Immature natural killer cell (primary cell): ENCODE measurements around the gene NKX2-1. TPM values are rescaled to one million over a fixed set of nuclear protein-coding genes. Genes with fewer than 3 reads are reported as not detected.
A peak's percentile ranks its signal among the peaks of the same experiment; 100 is the strongest.

Source experiments
- DNase-seq, 3 donors: peaks; one replicate each; pipeline ENCODE4 v3.0.0; 2022; ENCODE audit warnings: mixed read lengths in 1 of 3
- H3K27ac Mint-ChIP-seq, 6 donors: one replicate each; pipeline ENCODE4 v1.8.0; 2020; ENCODE audit warnings: mixed read lengths in 6 of 6, mild to moderate bottlenecking in 5 of 6, inconsistent platforms in 4 of 6, moderate library complexity in 3 of 6
- H3K27me3 Mint-ChIP-seq, 3 donors: one replicate each; pipeline ENCODE4 v1.8.0; 2020 to 2021; ENCODE audit warnings: low read depth in 3 of 3, mild to moderate bottlenecking in 3 of 3, mixed read lengths in 3 of 3, moderate library complexity in 3 of 3, inconsistent platforms in 1 of 3
- H3K36me3 Mint-ChIP-seq, 3 donors: one replicate each; pipeline ENCODE4 v1.8.0; 2020; ENCODE audit warnings: mixed read lengths in 3 of 3, inconsistent platforms in 2 of 3, mild to moderate bottlenecking in 2 of 3
- H3K4me1 Mint-ChIP-seq, 2 donors: one replicate each; pipeline ENCODE4 v1.8.0; 2020; ENCODE audit warnings: inconsistent platforms in 2 of 2, mild to moderate bottlenecking in 2 of 2, mixed read lengths in 2 of 2, moderate library complexity in 1 of 2
- H3K4me3 Mint-ChIP-seq, 5 donors: one replicate each; pipeline ENCODE4 v1.8.0; 2020; ENCODE audit warnings: mild to moderate bottlenecking in 5 of 5, mixed read lengths in 5 of 5, inconsistent platforms in 3 of 5, moderate library complexity in 3 of 5
- H3K9me3 Mint-ChIP-seq, 6 donors: one replicate each; pipeline ENCODE4 v1.8.0; 2020; ENCODE audit warnings: mild to moderate bottlenecking in 6 of 6, mixed read lengths in 6 of 6, inconsistent platforms in 4 of 6, moderate library complexity in 3 of 6
- polyA plus RNA-seq, 3 donors: library from polyadenylated mRNA; unstranded; fragments of 300-500 nt; fragmentation: Illumina TruSeq; gene quantifications; one replicate each; pipeline ENCODE4 v1.2.3, GENCODE V29; 2021

NKX2-1 gene
- polyA plus RNA-seq, 3 donors from 2014 or later, result not detected

GRCh38 chr14:36506732-36507614 lies 13.1 kb downstream of the NKX2-1 start:
- Mint-ChIP-seq H3K27ac (no peak overlapping the region), H3K27me3 (peaks cover 38 to 50% (median 46%) of the 10 kb centered on the region in 3 donors), H3K4me1 (peaks cover 0 to 5% of the 10 kb centered on the region in 2 donors), H3K4me3 (peak overlapping the region in 1 of 5 donors; percentile 36), H3K9me3 (peaks cover 12 to 72% (median 27%) of the 10 kb centered on the region in 6 donors), H3K36me3 (peaks cover 0 to 20% (median 13%) of the 10 kb centered on the region in 3 donors)
- no peak for DNase-seq

GRCh38 chr14:36505892-36506731 lies 13.9 kb downstream of the NKX2-1 start:
- peaks cover 38 to 50% (median 44%) of the 10 kb centered on the region in 3 donors for H3K27me3 Mint-ChIP-seq
- H3K36me3 Mint-ChIP-seq, result peaks cover 0 to 20% (median 13%) of the 10 kb centered on the region in 3 donors
- peaks cover 12 to 71% (median 27%) of the 10 kb centered on the region in 6 donors for H3K9me3 Mint-ChIP-seq
- H3K4me3 Mint-ChIP-seq, result peak overlapping the region in 1 of 5 donors; percentile 36
- no peak overlapping the region for H3K27ac Mint-ChIP-seq
- no peak for DNase-seq
- H3K4me1 Mint-ChIP-seq, result peaks cover 0 to 5% of the 10 kb centered on the region in 2 donors

- Mint-ChIP-seq H3K27ac (no peak overlapping the region), H3K9me3 (peaks cover 12 to 67% (median 28%) of the 10 kb centered on the region in 6 donors), H3K27me3 (peaks cover 32 to 48% (median 42%) of the 10 kb centered on the region in 3 donors), H3K36me3 (peaks cover 0 to 20% (median 13%) of the 10 kb centered on the region in 3 donors), H3K4me1 (peaks cover 0 to 5% of the 10 kb centered on the region in 2 donors), H3K4me3 (no peak overlapping the region)
- no peak for DNase-seq
Measured at GRCh38 chr14:36505181-36505815, 14.7 kb downstream of the NKX2-1 start.

- no peak overlapping the region for H3K27ac Mint-ChIP-seq
- peaks cover 0 to 20% (median 13%) of the 10 kb centered on the region in 3 donors for H3K36me3 Mint-ChIP-seq
- no peak for DNase-seq
- H3K9me3 Mint-ChIP-seq, result peaks cover 12 to 67% (median 26%) of the 10 kb centered on the region in 6 donors
- H3K4me1 Mint-ChIP-seq, result peaks cover 0 to 5% of the 10 kb centered on the region in 2 donors
- no peak overlapping the region for H3K4me3 Mint-ChIP-seq
- H3K27me3 Mint-ChIP-seq, result peaks cover 28 to 45% (median 38%) of the 10 kb centered on the region in 3 donors
Measured at GRCh38 chr14:36504771-36505175, 15.3 kb downstream of the NKX2-1 start.

GRCh38 chr14:36503771-36504741 lies 16.0 kb downstream of the NKX2-1 start:
- Mint-ChIP-seq H3K4me3 (peak overlapping the region in 1 of 5 donors; percentile 60), H3K4me1 (peaks cover 0 to 5% of the 10 kb centered on the region in 2 donors), H3K9me3 (peaks cover 12 to 60% (median 24%) of the 10 kb centered on the region in 6 donors), H3K36me3 (peaks cover 0 to 14% (median 11%) of the 10 kb centered on the region in 3 donors), H3K27ac (no peak overlapping the region), H3K27me3 (peaks cover 25 to 39% (median 36%) of the 10 kb centered on the region in 3 donors)
- DNase-seq, result no peak

GRCh38 chr14:36502558-36503508 lies 17.2 kb downstream of the NKX2-1 start:
- peaks cover 12 to 58% (median 23%) of the 10 kb centered on the region in 6 donors for H3K9me3 Mint-ChIP-seq
- peaks cover 26 to 38% (median 35%) of the 10 kb centered on the region in 3 donors for H3K27me3 Mint-ChIP-seq
- H3K36me3 Mint-ChIP-seq, result peaks cover 0 to 12% (median 9%) of the 10 kb centered on the region in 3 donors
- peaks cover 0 to 5% of the 10 kb centered on the region in 2 donors for H3K4me1 Mint-ChIP-seq
- no peak overlapping the region for H3K4me3 Mint-ChIP-seq
- no peak for DNase-seq
- no peak overlapping the region for H3K27ac Mint-ChIP-seq

GRCh38 chr14:36498938-36499337 lies 21.1 kb downstream of the NKX2-1 start:
- H3K4me1 Mint-ChIP-seq, result no peaks in the 10 kb centered on the region
- H3K36me3 Mint-ChIP-seq, result no peaks in the 10 kb centered on the region
- peaks cover 5 to 40% (median 11%) of the 10 kb centered on the region in 6 donors for H3K9me3 Mint-ChIP-seq
- no peak overlapping the region for H3K27ac Mint-ChIP-seq
- DNase-seq, result no peak
- H3K27me3 Mint-ChIP-seq, result peaks cover 8 to 16% (median 14%) of the 10 kb centered on the region in 3 donors
- H3K4me3 Mint-ChIP-seq, result no peak overlapping the region

GRCh38 chr14:36496346-36496745 lies 23.7 kb downstream of the NKX2-1 start:
- DNase-seq, result no peak
- H3K27ac Mint-ChIP-seq, result no peak overlapping the region
- H3K4me1 Mint-ChIP-seq, result no peaks in the 10 kb centered on the region
- H3K9me3 Mint-ChIP-seq, result peaks cover 0 to 19% (median 6%) of the 10 kb centered on the region in 6 donors
- H3K27me3 Mint-ChIP-seq, result peaks cover 7 to 14% (median 11%) of the 10 kb centered on the region in 3 donors
- no peak overlapping the region for H3K4me3 Mint-ChIP-seq
- no peaks in the 10 kb centered on the region for H3K36me3 Mint-ChIP-seq

- no peaks in the 10 kb centered on the region for H3K4me1 Mint-ChIP-seq
- H3K9me3 Mint-ChIP-seq, result peaks cover 0 to 23% (median 6%) of the 10 kb centered on the region in 6 donors
- no peaks in the 10 kb centered on the region for H3K36me3 Mint-ChIP-seq
- no peak overlapping the region for H3K4me3 Mint-ChIP-seq
- H3K27me3 Mint-ChIP-seq, result peaks cover 7 to 13% (median 11%) of the 10 kb centered on the region in 3 donors
- H3K27ac Mint-ChIP-seq, result no peak overlapping the region
- no peak for DNase-seq
Measured at GRCh38 chr14:36495666-36496065, 24.4 kb downstream of the NKX2-1 start.

GRCh38 chr14:36493761-36494160 lies 26.3 kb downstream of the NKX2-1 start:
- H3K4me3 Mint-ChIP-seq, result no peak overlapping the region
- no peaks in the 10 kb centered on the region for H3K36me3 Mint-ChIP-seq
- no peaks in the 10 kb centered on the region for H3K4me1 Mint-ChIP-seq
- peaks cover 3 to 13% (median 4%) of the 10 kb centered on the region in 6 donors for H3K9me3 Mint-ChIP-seq
- H3K27ac Mint-ChIP-seq, result no peak overlapping the region
- DNase-seq, result no peak
- H3K27me3 Mint-ChIP-seq, result peaks cover 5 to 7% (median 5%) of the 10 kb centered on the region in 3 donors

GRCh38 chr14:36485773-36486172 lies 34.3 kb downstream of the NKX2-1 start:
- Mint-ChIP-seq H3K9me3 (peaks cover 0 to 18% (median 2%) of the 10 kb centered on the region in 6 donors), H3K4me3 (no peak overlapping the region), H3K27ac (no peak overlapping the region), H3K4me1 (no peaks in the 10 kb centered on the region), H3K36me3 (no peaks in the 10 kb centered on the region), H3K27me3 (no peaks in the 10 kb centered on the region)
- no peak for DNase-seq
